ENCODE data around the gene TMEM89.

- no peak for TF ChIP-seq CTCF (IDR thresholded peaks at IDR 0.05)
- no peak for TF ChIP-seq REST (IDR thresholded peaks at IDR 0.05; ENCODE audit: insufficient read depth in 1 of 2, low read depth in 2 of 2, low read length in 1 of 2)
- no peak for TF ChIP-seq POLR2AphosphoS5 (IDR thresholded peaks at IDR 0.05; ENCODE audit: low read depth, low read length)
Observed at GRCh38 chr3:48591886-48592518, 29.6 kb downstream of the TMEM89 start.

All from Panc1 (cell line).